BLaER1 treated with 17β-estradiol and CSF1 and Interleukin-3, amounts not matched to agents 10 nM and 100 nM (cell line): ENCODE data around the gene DOK3.

Source experiments
- H3K27ac ChIP-seq, 11 experiments: shearing (Covaris generic); formaldehyde crosslinking; 2 replicates each; pipeline ENCODE4 v1.8.1; 2022
- H3K27me3 ChIP-seq, 11 experiments: shearing (Covaris generic); formaldehyde crosslinking; 2 replicates each; pipeline ENCODE4 v1.8.1; 2022
- H3K36me3 ChIP-seq, 11 experiments: shearing (Covaris generic); formaldehyde crosslinking; 2 replicates each; pipeline ENCODE4 v1.8.1; 2022
- H3K4me1 ChIP-seq, 10 experiments: shearing (Covaris generic); formaldehyde crosslinking; 2 replicates each; pipeline ENCODE4 v1.8.1; 2022
- H3K4me2 ChIP-seq, 11 experiments: shearing (Covaris generic); formaldehyde crosslinking; 2 replicates each; pipeline ENCODE4 v1.8.1; 2022
- H3K4me3 ChIP-seq, 10 experiments: shearing (Covaris generic); formaldehyde crosslinking; 2 replicates each; pipeline ENCODE4 v1.8.1; 2022
- H3K9ac ChIP-seq, 11 experiments: shearing (Covaris generic); formaldehyde crosslinking; 2 replicates each; pipeline ENCODE4 v1.8.1; 2022
- H3K9me3 ChIP-seq, 11 experiments: shearing (Covaris generic); formaldehyde crosslinking; replicated peaks in 1 of 11; 2 replicates each; pipeline ENCODE4 v1.8.1; 2022
- H4K20me1 ChIP-seq, 11 experiments: shearing (Covaris generic); formaldehyde crosslinking; 2 replicates each; pipeline ENCODE4 v1.8.1; 2022
- Cebpa-rat ChIP-seq, 11 experiments: shearing (Covaris generic); IDR thresholded peaks; 2 replicates each; pipeline ENCODE4 v1.8.1; 2022

DOK3 gene

GRCh38 chr5:177500685-177501522 is 8.7 kb downstream of the DOK3 start:
- no peak overlapping the region for H3K4me3 ChIP-seq
- H3K27me3 ChIP-seq, result peaks cover 0 to 27% (median 0%) of the 10 kb centered on the region in 11 experiments; a peak in 5 of 22 replicates
- peak overlapping the region in 4 of 11 experiments; percentile 45 to 68 (median 60); a peak in 5 of 22 replicates for H3K27ac ChIP-seq
- no peaks in the 10 kb centered on the region for H3K9me3 ChIP-seq
- H3K4me1 ChIP-seq, result peaks cover 72 to 91% (median 89%) of the 10 kb centered on the region in 10 experiments
- no peak for TF ChIP-seq Cebpa-rat (IDR thresholded peaks at IDR 0.05)
- H3K9ac ChIP-seq, result peak overlapping the region in 5 of 11 experiments; percentile 43 to 65 (median 55); a peak in 9 of 22 replicates
- H3K4me2 ChIP-seq, result peak overlapping the region; percentile 94 to 100 (median 99)
- H4K20me1 ChIP-seq, result peaks cover 56 to 71% (median 64%) of the 10 kb centered on the region in 11 experiments
- peaks cover 31 to 36% (median 32%) of the 10 kb centered on the region in 11 experiments for H3K36me3 ChIP-seq

DNA sequence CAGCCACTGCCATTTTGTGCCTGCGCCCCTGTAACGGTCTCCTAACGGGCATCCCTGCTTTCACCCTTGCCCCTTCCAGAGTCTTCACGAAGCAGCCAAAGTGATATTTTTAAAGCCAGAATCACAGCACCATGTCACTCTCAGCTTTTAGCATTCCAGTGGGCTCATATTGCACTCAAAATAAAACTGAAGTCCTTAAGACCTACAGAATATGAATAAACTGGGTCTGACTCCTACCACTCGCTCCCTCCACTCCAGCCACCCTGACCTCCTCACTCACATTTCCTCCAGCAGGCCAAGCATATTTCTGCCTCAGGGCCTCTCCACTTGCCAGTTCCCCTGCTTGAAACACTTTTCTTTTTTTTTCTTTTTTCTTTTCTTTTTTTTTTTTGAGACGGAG is 9.8 kb downstream of the DOK3 start:
- peak overlapping the region in 2 of 11 experiments; percentile 18 to 59; a peak in 2 of 22 replicates for H3K27ac ChIP-seq

GRCh38 chr5:177498013-177498787 is 11.4 kb downstream of the DOK3 start:
- Histone ChIP-seq H3K9me3 (no peaks in the 10 kb centered on the region), H3K9ac (peak overlapping the region; percentile 7 to 91 (median 88); a peak in 20 of 22 replicates), H3K4me1 (peaks cover 72 to 91% (median 90%) of the 10 kb centered on the region in 10 experiments), H3K27me3 (peaks cover 0 to 27% (median 0%) of the 10 kb centered on the region in 11 experiments; a peak in 4 of 22 replicates), H3K36me3 (peaks cover 6 to 25% (median 10%) of the 10 kb centered on the region in 11 experiments), H3K4me3 (peak overlapping the region; percentile 73 to 89 (median 83)), H4K20me1 (peaks cover 32 to 68% (median 47%) of the 10 kb centered on the region in 11 experiments), H3K27ac (peak overlapping the region in 10 of 11 experiments; percentile 7 to 93 (median 88); a peak in 19 of 22 replicates), H3K4me2 (peak overlapping the region; percentile 91 to 100 (median 100))
- peak in 10 of 11 experiments; percentile 66 to 95 (median 88); a peak in 18 of 22 replicates for TF ChIP-seq Cebpa-rat (IDR thresholded peaks at IDR 0.05)

More for the DNA sequence above, 9.8 kb downstream of the DOK3 start:
- peaks cover 0 to 27% (median 0%) of the 10 kb centered on the region in 11 experiments; a peak in 5 of 22 replicates for H3K27me3 ChIP-seq
- peaks cover 72 to 91% (median 90%) of the 10 kb centered on the region in 10 experiments for H3K4me1 ChIP-seq
- H3K4me2 ChIP-seq, result peak overlapping the region in 9 of 11 experiments; percentile 96 to 100 (median 100); a peak in 15 of 22 replicates
- H3K36me3 ChIP-seq, result peaks cover 22 to 33% (median 24%) of the 10 kb centered on the region in 11 experiments
- peak overlapping the region in 3 of 11 experiments; percentile 55 to 65 (median 62); a peak in 4 of 22 replicates for H3K9ac ChIP-seq
- no peaks in the 10 kb centered on the region for H3K9me3 ChIP-seq
- H4K20me1 ChIP-seq, result peaks cover 49 to 68% (median 57%) of the 10 kb centered on the region in 11 experiments
- H3K4me3 ChIP-seq, result no peak overlapping the region
- no peak for TF ChIP-seq Cebpa-rat (IDR thresholded peaks at IDR 0.05)

DNA sequence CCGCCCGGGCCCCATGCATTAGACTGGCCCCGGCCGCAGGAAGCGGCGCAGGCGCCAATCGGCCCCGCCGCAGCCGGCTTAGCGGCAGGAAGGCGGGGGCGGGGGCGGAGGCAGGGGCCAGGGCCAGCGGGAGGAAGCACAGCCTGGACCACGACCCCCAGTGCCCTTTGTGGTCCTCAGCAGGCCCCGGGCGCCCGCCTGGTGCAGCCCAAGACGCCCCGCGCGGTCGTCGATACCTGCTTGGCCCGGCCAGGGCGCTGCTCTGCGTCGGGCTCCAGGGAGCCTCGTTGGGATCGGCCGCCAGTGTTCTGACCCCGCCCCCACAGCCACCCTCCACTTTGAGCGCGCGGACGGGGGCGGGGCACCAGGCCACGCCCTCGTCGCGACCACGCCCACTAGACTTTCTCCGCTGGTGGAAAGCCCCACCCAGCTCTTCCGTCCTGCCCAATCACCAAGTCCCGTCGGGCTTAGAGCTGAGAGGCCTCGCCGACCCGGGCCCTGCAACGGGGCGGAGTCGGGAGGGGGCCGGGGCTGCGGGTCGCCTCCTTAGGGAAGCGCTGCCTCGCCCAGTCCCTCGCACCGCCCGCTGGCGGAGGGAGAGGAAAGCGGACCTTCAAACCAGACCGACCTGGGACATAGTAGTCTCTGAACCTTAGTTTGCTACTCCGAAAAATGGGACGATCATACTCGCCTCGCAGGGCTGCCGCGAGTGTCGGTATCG is 12.2 kb downstream of the DOK3 start, which contains the start of gene PDLIM7:
TSS of gene PDLIM7 (minus strand) at position 313 of the 721 bp plus-strand sequence. CDS start 1,092 bp downstream, outside the sequence.
- H3K36me3 ChIP-seq, result peaks cover 5 to 25% (median 10%) of the 10 kb centered on the region in 11 experiments; a peak in 20 of 22 replicates
- peak within 1 kb of the TSS; percentile 79 to 91 (median 88) for H3K9ac ChIP-seq
- TF ChIP-seq Cebpa-rat (IDR thresholded peaks at IDR 0.05), result no peak
- peak within 1 kb of the TSS; percentile 73 to 89 (median 83) for H3K4me3 ChIP-seq
- peaks cover 25 to 68% (median 47%) of the 10 kb centered on the region in 11 experiments for H4K20me1 ChIP-seq
- H3K27ac ChIP-seq, result peak within 1 kb of the TSS; percentile 46 to 93 (median 87); a peak in 21 of 22 replicates
- H3K4me1 ChIP-seq, result peaks cover 72 to 91% (median 90%) of the 10 kb centered on the region in 10 experiments
- H3K27me3 ChIP-seq, result peaks cover 0 to 27% (median 0%) of the 10 kb centered on the region in 11 experiments; a peak in 4 of 22 replicates
- H3K4me2 ChIP-seq, result peak within 1 kb of the TSS; percentile 97 to 100 (median 100)
- H3K9me3 ChIP-seq, result no peaks in the 10 kb centered on the region

DNA sequence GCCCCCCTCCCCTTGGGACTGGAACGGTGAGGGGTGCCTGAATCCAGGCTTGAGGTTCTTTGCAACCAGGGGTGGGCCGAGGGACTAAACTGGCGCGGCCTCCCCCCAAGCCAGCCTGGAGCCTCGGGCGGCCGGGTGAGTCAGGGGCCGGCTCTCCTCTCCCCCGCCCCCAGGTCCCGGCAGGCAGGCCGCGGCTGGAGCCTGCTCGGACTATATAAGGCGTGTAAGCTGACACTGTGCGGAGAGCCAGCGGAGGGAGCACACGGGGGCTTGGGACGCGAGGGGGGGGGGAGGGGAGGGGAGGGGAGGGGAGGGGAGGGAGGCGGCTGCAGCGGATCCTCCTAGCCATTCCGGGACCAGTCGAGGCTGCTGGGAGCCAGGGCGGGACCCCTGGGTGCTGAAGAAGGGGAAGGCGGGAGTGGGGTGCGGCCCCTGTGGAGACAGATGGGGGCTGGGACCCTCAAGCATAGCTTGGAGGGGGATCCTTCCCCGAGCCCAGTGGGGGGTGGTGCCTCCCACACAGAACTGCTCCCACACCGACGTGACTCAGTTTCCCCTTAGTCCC is 12.8 kb downstream of the DOK3 start:
- no peaks in the 10 kb centered on the region for H3K9me3 ChIP-seq
- no peak for TF ChIP-seq Cebpa-rat (IDR thresholded peaks at IDR 0.05)
- peaks cover 0 to 27% (median 0%) of the 10 kb centered on the region in 11 experiments; a peak in 4 of 22 replicates for H3K27me3 ChIP-seq
- peak overlapping the region; percentile 73 to 89 (median 83) for H3K4me3 ChIP-seq
- H3K4me2 ChIP-seq, result peak overlapping the region; percentile 97 to 100 (median 100)
- peak overlapping the region; percentile 79 to 91 (median 88) for H3K9ac ChIP-seq
- peaks cover 72 to 90% (median 89%) of the 10 kb centered on the region in 10 experiments for H3K4me1 ChIP-seq
- peaks cover 10 to 30% (median 15%) of the 10 kb centered on the region in 11 experiments; a peak in 21 of 22 replicates for H3K36me3 ChIP-seq
- peak overlapping the region; percentile 46 to 93 (median 87); a peak in 21 of 22 replicates for H3K27ac ChIP-seq
- peaks cover 18 to 66% (median 45%) of the 10 kb centered on the region in 11 experiments; a peak in 21 of 22 replicates for H4K20me1 ChIP-seq

DNA sequence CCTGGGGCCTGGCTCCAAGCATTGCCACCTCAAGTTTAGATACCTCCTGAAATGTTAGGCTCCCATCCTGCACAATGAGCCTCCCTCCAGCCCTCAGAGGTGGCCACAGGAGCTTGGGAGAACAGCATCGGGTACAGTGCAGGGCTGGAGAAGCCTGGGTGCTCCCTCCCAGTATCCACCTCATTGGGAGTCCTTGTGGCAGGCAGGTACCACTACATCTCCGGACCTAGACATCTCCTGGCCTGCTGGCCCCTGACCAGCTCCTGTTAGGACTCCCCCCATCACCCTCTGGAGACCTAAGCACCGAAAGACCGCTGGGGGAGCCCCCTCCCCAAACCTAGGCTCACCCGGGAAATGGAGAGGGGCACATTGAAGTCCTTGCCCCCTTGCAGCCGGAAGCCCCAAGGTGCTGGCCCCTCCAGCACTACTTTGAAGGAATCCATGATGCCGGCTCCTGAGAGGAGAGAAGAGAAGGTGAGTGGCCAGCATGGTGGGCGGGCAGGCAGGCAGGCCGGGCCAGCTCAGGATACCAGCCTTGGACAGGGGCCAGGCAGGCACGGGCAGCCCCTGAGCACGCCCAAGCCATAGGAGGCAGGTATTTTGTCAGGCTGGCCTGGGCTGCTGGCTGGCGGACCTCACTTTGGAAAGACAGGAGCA is 13.4 kb downstream of the DOK3 start:
- Histone ChIP-seq H3K36me3 (peaks cover 15 to 35% (median 21%) of the 10 kb centered on the region in 11 experiments; a peak in 21 of 22 replicates), H3K4me3 (peak overlapping the region; percentile 73 to 89 (median 83)), H3K4me1 (peaks cover 70 to 90% (median 87%) of the 10 kb centered on the region in 10 experiments), H3K27ac (peak overlapping the region; percentile 43 to 93 (median 87); a peak in 21 of 22 replicates), H3K27me3 (peaks cover 0 to 27% (median 0%) of the 10 kb centered on the region in 11 experiments; a peak in 4 of 22 replicates), H3K4me2 (peak overlapping the region; percentile 97 to 100 (median 100)), H3K9ac (peak overlapping the region; percentile 79 to 91 (median 88)), H3K9me3 (no peaks in the 10 kb centered on the region), H4K20me1 (peaks cover 12 to 62% (median 39%) of the 10 kb centered on the region in 11 experiments; a peak in 21 of 22 replicates)
- no peak for TF ChIP-seq Cebpa-rat (IDR thresholded peaks at IDR 0.05)
